DMS153 (cell line): ENCODE results near the gene BRMS1L.
A peak's percentile ranks its signal among the peaks of the same experiment; 100 is the strongest.
"Not testable (repeated sequence)": the region's sequence is repeated elsewhere in the genome, so short reads cannot be mapped to it uniquely, and the experiment has no call there.

Experiments
- DNase-seq: peaks from one replicate; lab custom pipeline; 2025; lab: John Stamatoyannopoulos, UW

The BRMS1L gene, protein sequence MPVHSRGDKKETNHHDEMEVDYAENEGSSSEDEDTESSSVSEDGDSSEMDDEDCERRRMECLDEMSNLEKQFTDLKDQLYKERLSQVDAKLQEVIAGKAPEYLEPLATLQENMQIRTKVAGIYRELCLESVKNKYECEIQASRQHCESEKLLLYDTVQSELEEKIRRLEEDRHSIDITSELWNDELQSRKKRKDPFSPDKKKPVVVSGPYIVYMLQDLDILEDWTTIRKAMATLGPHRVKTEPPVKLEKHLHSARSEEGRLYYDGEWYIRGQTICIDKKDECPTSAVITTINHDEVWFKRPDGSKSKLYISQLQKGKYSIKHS

DNA sequence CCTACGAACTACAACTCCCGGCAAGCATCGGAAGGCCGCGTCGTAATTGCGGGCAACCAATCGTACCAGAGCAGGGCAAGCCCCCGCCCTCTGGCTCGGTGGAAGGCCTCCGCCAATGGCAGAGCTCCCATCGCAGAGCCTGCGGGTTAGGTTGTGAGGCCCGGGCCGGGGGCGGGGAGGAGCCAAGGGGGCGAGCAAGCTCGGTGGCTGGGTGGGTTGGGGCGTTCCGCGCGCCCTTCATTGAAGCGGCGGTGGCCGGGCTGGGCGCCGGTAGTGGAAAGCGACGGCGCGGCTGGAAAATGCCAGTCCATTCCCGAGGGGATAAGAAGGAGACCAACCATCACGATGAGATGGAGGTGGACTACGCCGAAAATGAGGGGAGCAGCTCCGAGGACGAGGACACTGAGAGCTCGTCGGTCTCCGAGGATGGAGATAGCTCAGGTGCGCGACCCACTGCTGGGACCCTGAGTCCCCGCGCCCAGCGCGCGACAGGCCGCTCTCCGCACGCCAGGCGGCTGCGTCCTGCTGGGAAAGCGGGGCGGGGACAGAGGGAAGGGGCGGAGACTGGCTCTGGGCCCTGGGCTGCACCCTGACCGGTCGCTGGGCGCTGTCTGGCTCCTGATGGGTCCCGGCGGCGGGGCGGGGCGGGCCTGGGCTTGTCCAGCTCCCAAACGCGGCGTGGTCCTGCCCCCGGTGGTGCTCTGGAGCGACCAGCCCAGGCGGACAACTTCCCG, at the start of gene BRMS1L:
TSS of gene BRMS1L (plus strand) at position 121 of the 734 bp plus-strand sequence. CDS start at position 300, 179 bp downstream.
- DNase-seq = peak; percentile 99

DNA sequence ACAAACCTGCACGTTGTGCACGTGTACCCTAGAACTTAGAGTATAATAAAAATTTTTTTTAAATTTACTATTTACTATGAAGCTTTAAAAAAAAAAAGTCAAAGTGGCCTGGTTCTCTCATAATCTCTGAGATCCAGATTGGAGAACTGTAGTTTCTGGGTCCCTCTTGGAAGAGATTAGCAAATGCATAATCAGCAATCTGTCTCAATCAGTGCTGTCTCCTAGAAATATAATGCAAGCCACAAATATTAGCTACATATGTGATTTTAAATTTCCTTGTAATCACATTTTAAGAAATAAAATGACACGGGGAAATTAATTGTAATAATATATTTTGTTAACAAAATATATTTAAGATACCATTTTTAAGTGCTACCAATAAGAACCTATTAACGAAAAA, 49.3 kb upstream of the BRMS1L start:
- no peak for DNase-seq

DNA sequence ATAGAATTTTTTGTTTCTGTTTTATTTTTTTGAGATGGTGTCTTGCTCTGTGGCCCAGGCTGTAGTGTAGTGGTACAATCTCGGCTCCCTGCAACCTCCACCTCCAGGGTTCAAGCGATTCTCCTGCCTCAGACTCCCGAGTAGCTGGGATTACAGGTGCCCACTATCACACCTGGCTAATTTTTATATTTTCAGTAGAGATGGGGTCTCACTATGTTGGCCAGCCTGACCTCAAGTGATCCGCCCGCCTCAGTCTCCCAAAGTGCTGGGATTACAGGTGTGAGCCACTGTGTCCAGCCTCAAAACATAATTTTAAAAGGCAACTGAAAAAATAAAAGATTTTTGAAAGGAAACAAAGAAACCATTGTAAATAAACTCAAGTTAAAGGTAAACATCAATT, 48.6 kb upstream of the BRMS1L start:
- not testable (repeated sequence) for DNase-seq

DNA sequence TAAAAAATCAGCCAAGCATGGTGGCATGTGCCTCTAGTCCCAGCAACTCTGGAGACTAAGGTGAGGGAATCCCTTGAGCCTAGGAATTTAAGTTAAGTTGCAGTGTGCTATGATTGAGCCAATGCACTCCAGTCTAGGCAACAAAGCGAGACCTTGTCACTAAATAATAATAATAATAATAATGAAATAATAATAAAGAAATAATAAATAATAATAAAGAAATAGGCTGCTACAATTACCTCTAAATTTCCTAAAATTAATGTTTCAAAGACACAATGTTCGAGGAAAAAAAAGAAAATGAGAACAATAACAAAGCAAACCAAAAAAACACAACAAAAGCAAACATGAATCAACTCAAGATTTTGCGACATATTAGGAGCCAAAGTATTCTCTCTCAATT, 46.8 kb upstream of the BRMS1L start:
- no peak for DNase-seq

DNA sequence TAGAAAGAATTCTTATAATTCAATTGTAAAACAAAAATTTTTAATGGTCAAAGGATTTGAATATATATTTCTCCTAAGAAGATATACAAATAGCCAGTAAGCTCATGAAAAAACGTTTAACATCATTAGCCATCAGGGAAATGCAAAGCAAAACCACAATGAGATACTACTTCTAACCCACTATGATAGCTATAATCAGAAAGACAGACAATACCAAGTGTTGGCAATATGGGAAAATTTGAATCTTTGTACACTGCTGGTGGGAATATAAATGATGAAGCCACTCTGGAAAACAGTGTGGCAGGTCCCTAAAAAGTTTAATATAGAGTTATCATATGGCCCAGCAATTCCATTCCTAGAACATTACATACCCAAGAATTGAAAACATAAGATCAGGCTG, 42.4 kb upstream of the BRMS1L start:
- no peak for DNase-seq

DNA sequence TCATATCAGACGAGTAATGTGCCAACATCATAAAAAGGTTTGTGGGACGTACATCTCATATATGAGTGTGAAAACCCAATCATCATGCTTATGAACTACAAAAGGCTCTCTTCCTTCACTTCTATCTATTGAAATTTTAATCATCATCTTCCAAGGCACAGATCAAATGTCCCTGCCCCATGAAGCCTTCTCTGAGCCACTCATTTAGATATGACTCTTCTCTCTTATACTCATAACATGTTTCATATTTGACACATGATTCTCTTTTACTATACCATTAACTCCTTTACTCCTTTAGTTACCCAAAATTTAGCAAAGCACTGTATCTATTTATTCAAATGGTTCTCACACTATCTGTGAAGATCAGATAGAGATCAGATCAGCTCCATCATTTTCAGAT, 39.3 kb upstream of the BRMS1L start:
- DNase-seq = no peak

DNA sequence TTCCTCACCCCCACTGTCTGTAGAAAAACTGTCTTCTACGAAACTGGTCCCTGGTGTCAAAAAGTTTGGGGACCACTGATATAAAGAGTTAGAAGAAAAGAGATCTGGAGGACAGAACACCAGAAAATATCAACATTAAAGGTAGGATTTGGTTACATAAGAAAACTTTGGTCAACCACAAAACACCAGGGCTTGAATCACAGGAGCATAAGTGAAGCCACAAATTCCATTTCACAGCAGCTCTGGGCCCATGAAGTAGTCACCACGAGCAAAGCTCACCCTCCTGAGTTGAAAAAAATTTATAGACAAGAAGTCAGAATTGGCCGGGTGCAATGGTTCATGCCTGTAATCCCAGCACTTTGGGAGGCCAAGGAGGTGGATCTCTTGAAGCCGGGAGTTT, 36.5 kb upstream of the BRMS1L start:
- DNase-seq = no peak

DNA sequence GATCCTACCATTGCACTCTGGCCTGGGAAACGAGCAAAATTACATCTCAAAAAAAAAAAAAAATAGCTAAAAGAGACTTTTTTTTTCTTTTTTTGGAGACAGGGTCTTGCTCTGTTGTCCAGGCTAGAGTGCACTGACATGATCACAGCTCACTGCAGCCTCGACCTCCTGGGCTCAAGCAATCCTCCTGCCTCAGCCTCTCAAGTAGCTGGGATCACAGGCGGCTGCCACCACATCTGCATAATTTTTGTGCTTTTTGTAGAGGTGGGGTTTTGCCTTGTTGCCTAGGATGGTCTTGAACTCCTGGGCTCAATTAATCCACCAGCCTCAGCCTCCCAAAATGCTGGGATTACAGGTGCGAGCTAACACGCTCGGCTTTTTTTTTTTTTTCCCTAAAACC, 28.3 kb upstream of the BRMS1L start:
- no peak for DNase-seq

DNA sequence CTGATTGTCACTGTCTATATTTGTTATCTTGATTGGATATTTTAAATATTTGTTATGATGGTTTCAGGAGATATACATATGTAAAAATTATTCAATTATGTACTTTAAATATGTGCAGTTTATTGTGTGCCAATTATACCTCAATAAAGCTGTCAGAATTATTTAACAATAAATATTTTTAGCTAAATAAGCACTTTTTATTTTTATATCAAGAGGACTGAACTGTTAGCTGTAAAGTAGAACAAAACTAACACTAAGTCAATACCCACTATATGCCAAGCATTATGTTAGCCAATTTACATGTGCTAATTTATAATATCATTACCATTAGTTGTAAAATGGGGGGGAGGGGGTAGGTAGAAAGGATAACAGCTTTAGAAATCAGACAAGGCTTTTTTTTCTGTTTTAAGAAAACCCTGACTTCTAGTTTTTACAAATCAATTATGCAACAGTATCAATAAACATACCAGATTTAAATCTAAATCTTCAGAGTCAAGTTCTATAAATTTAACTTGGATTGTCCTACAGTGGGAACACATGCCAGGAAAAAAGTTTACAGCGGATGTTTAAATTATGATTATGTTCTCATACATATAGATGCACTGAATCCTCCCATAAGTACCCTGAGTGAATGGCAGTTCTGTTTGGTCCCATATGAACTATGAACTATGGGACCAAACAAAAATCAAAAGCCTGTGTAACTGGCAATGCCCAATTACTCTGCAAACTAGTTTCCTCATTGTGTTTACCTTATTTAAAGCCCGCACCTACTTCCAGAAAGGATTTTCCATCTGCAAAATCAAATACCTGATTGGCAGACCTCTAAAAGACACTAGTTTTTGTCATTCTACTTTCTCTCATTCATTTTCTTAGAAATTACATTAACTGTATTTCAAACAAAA, 19.9 kb upstream of the BRMS1L start:
- DNase-seq = no peak

DNA sequence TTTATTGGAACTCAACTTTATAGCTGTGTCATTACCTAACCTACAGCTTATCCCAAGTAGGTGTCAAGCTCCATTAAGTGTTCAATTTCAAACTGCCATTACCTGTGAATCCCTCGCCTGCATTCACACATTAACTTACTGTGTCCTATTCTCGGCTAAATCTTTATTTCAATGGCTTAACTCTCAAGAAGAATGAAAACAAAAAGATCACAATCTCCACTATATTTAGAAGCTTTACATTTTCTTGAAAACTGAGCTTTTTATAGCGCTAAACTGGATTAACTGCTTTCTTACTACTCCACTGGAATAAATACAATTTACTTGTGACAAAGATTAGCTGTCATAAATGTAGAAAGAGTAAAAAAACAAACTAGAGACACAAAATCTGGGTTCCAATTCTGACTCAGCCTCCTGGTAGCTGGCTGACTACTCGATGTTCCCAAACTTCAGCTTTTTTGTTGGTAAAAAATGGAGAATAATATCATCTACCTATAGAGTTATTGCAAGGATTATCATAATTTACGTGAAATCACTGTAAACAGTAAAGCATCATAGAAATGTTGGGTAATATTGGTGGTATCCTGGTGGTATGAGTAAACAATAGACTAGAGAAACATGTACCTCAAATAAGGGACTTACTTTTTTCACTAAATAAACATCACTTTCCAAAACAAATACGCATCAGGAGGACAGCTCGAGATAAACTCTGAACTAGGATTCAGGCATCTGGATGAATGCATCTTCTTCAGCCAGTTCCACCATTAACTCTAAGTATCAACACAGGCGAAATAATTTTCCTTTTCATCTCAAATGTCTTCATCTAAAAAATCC, 18.8 kb upstream of the BRMS1L start:
- no peak for DNase-seq

DNA sequence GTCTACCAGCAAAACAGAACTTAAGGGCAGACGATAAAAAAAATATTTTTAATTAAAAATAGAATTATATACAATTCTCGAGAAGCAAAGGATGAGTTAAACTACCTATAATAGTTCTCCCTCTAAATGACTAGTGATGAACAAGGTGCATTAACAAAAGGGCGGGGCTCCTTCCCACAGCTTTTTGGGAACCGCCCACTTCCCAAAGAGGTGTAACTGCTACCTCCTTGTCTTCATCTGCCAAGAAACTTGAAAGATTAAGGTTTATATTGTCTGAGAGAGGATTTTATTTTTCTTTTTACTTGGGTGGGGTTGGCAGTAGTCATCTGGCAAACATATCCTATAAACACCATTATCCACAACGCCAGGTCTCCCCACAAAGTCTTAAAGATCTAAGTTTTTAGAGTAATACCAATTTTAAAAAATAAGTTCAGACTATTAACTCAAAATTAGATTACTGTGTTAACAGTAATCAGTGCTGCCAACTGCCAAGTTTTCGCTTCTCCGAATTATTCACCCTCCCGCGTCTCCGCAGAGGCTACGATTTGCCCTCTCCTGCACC, 18.0 kb upstream of the BRMS1L start:
- no peak for DNase-seq

DNA sequence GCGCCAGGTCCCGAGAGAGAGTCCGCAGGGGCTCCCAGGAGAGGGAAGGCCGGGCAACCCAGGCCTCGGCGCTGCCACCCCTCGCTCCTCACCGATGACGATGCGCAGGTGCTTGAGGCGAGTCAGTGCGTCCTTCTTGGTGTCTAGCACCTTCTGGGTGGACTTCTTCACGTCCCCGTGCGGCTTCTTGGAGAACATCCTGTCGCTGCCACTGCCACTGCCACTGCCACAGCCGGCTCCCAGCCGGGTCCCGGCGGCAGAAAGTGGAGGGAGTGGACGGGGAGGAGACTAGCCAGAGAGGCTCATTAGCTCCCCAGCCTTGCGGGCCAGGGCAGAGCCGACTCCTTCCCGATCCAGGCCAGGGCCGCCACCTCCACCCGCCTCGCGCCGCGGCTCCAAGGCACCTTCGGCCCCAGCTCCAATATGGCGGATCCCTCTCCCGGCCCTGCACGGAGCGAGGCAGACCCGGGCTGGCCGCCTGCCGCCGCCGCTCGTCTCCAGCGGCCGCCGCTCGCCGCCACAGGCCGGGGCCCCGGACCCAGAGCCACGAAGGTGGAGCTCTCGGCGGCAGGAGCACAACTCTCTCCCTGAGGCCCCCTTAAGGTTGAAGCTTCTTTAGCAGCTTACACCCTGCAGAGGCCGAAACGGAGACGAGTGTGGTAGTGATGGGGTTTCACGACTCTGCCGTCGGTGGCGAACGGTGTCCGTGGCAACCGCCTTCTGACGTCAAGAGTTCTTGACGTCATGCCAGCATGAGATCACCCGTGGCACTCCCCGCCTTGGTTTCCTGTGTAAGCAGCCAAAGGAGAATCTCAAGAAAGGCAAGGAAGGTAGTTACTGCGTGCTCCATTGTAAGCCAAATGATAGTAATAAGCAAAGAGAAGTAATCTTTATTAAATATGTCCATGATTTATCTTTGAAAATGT, 17.2 kb upstream of the BRMS1L start, which contains the start of gene RALGAPA1:
TSS of gene RALGAPA1 (minus strand) at position 658 of the 926 bp plus-strand sequence. CDS start at position 198, 460 bp downstream.
- DNase-seq = peak; percentile 96

DNA sequence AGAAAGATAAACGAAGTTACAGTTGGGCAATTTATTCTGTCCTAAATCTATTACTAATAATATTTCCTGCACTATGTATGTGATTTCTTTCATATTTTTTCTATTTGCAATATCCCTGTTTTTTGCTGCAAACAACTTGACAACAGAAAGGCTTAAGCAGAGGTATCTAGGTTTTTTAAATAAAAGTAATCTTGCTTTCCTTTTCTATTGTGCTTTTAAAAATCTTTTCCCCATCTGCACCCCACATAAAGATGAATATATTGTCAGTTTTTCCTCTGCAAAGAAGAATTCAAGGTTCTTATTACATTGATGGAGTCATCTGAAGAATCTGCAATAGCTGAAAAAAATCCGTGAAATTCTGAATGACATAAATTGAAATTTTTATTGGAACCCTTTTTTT, 16.5 kb upstream of the BRMS1L start:
- no peak for DNase-seq

DNA sequence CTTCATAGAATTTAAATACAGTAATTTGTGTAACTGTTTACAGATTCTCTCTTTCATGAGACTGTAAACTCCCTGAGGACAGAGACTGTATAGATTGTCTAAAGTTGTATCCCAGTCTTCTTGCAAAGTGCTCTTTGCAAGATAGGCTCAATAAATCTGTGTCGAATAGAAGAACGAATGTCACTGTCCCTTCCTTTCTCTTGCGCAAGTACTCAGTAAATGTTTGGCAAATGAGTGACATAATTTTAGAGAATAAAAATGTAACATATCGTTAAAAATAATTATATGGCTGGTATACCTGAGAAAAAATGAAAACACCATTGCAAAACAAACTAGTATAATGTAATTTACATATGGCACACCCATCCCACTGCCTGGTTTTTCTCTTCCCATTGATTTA, 15.2 kb upstream of the BRMS1L start:
- no peak for DNase-seq

DNA sequence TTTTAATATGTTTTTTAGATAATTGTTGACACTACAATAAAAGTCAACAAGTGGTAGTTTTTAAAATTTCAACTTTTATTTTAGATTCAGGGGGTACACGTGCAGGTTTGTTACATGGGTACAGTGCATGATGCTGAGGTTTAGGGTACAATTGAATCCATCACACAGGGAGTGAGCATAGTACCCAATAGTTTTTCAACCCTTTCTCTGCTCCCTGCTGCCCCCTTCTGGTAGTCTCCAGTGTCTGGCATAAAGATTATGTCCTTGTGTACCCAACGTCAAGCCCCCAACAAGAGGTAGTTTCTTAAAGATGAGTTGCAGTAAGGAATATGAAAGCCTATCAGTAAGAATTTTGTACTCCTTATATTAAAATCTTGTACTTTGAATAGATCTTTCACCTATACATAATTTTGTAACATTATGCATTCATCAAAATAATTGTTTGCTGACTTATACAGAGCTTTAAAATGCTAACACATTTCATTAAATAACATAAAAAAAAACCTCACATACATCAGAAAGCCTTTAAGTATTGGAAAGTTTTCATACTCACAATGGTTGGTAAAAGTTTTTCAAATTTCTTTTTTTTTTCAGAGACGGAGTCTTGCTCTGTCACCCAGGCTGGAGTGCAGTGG, 11.7 kb upstream of the BRMS1L start:
- peak; percentile 7 for DNase-seq

DNA sequence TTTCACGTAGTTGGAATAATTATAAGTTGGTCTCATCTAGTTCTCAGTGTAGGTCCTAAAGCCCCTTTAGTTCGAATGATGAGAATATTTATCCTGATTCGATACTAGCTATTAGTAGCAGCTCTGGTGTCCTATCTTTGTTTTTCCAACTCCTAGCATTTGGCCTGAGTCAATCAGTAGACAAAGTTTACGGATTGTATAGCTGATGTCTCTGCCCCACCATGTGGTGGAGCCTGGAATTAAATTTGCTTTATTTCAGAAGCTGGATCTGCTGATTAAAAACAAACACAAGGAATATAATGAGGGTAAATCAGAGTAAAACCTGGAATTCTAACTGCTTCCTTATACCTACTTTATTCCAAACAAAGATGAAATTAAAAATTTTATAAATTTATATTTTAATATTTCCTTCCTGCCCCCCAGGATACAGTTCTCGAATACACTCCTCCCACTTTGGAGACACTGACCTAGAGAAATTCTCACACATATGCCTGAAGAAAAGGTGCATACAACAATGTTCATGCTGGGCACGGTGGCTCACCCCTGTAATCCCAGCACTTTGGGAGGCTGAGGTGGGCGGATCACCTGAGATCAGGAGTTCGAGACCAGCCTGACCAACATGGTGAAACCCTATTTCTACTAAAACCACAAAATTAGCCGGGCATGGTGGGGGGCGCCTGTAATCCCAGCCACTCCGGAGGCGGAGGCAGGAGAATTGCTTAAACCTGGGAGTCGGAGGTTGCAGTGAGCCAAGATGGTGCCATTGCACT, 7.6 kb upstream of the BRMS1L start:
- no peak for DNase-seq

DNA sequence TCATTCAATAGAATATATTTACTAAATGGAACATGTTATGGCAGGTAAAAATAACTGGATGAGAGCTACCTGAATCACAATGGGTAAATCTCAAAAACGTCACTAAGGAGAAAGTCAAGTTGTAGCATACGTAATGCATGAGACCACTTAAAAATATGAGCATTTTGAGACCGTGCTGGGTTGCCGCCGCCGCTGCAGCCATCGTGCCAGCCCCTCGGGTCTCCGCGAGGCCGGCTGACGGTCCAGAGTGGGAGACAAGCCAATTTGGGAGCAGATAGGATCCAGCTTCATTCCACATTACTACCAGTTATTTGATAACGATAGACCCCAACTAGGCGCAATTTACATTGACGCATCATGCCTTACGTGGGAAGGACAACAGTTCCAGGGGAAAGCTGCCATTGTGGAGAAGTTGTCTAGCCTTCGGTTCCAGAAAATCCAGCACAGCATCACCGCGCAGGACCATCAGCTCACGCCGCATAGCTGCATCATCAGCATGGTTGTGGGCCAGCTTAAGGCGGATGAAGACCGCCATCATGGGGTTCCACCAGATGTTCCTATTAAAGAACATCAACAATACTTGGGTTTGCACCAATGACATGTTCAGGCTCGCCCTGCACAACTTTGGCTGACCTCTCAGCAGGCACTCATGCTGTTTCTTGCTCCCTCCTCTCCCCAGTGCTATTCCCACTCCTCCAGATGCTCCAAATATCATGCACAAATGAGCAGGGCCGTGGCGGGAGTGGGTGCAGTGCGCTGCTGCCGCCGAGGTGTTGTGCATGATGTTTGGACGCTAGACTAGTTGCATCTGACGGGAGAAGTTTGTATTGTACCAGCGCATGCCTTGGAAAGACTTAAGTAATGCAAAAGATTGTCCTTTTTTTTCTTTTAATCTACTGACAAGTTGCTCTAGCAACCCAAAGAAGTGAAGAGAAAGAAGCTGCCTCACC, 6.3 kb upstream of the BRMS1L start:
- DNase-seq = no peak
